Islet precursor cell (in vitro differentiated cells): ENCODE data around the gene INMT.

ENCODE experiments used
- DNase-seq: peaks from one replicate; pipeline ENCODE4 v3.0.0-alpha.2; 2018

Gene INMT

DNA sequence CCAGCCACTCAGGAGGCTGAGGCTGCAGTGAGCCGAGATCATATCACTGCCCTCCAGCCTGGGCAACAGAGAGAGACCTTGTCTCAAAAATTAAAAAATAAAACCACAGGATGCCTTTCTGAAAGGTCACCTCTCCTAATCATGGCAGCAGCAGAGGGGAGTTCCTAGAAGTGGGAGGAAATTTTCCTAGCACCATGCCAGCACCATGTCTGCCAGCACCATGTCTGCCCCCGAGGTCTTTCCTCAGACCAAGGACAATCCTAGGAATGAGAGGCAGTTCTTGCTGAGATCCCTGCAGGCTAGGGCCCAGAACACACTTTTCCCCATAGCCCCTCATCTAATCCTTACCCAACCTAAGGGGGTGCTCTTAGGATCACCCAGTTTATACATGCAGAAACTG, 22.3 kb upstream of the INMT start:
- no peak for DNase-seq

DNA sequence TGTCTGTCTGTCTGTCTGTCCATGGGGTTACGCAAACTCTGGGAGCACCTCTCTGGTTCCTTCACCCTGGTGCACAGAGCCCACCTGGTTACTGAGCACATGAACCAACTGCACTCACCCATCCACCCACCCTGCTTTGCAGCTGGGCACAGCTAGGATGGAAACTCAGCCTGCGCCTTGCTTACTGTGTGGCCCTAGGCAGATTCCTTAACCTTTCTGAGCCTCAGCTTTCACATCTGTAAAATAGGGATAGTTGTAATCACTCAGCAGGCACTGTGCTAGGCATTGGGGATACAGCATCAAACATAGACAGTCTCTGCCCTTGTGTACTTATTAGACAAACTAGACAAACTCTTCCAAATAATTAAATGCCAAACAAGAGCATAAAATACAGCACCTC, 21.8 kb upstream of the INMT start:
- DNase-seq = no peak

DNA sequence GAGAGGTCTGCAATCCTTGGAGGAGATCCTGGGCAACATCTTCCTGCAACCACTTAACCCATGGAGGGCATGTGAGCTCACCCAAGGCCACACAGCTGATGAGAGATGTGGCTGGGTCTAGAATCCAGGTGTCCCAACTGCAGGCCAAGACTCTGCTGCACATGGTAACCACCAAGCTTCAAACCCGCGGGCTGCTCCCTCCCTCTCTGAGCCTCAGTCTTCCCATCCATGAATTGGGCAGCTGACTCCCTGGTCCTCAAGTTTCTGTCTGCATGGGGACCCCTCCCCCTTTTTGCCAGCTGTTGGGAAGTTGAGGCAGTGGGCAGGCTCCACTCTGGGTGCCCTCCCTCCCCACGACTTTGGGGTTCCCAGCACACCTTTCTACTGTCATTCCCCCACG, 20.9 kb upstream of the INMT start:
- no peak for DNase-seq

- no peak for DNase-seq
These were observed 20.4 kb upstream of the INMT start for GRCh38 chr7:30731581-30731980.

- DNase-seq = no peak
These were observed 19.3 kb upstream of the INMT start for GRCh38 chr7:30732606-30733005.

DNA sequence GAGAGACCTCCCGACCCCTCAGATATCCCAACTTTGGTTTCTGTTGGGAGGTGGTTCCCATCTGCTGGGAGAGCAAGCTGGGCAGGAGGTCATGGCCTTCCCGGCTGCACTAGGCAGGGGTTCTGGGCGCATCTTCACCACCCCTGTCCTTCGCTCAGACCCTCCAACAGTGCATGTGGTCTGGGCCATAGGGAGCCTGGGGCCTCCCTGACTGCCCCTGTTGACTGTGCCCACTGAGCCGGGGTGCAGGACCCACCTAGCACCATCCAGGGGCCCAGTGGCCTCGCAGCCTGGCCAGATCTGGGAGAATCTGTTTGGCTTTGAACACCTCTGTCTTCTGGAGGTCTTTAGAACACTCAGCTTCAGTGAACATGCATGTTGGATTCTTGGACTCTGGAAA, 18.7 kb upstream of the INMT start:
- no peak for DNase-seq

DNA sequence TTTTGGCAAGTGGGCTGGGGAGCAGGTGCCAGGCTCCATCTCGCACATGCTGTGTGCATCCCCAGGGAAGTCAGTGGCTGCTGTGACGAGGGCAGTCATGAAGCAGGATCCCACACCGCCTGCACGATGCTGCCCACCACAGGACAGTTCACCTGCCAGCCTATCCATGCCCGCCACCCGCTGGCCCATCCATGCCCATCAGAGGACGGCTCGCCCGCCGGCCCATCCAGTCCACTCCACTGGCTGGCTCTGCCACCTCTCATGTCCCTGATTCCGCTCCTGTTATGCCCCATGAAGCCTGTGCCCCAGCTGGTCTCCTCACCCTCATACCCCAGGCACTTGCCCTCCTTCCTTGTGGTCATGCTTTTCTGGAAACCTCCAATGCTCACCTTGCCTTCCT, 18.2 kb upstream of the INMT start:
- DNase-seq = no peak

GRCh38 chr7:30734497-30734896, 17.4 kb upstream of the INMT start:
- no peak for DNase-seq

- DNase-seq = no peak
These were observed 16.3 kb upstream of the INMT start for GRCh38 chr7:30735631-30736030.

DNA sequence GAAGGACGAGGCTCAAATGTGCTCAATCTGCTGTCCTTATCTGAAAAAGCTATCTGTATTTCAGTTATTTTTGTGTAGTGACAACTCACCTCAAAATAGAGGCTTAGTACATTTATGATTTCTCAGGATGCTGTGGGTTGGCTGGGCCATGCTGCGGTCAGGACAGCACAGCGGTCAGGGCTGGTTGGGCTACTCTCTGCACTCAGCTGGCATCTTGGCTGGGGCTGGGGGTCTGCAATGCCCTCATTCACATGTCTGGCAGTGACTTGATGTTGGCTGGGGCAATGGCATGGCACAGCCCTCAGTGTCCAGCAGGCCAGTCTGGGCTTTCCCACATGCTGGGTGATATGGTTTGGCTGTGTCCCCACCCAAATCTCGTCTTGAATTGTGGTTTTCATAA, 15.6 kb upstream of the INMT start:
- no peak for DNase-seq

GRCh38 chr7:30738026-30738915, 13.7 kb upstream of the INMT start:
- no peak for DNase-seq

- DNase-seq = no peak
These were observed 12.2 kb upstream of the INMT start for GRCh38 chr7:30739691-30740090.

- peak; percentile 88 for DNase-seq
These were observed 11.3 kb upstream of the INMT start for GRCh38 chr7:30740417-30741181.

GRCh38 chr7:30741289-30741688, 10.6 kb upstream of the INMT start:
- no peak for DNase-seq

GRCh38 chr7:30743371-30744074, 8.4 kb upstream of the INMT start:
- peak; percentile 63 for DNase-seq

GRCh38 chr7:30744075-30744417, 7.9 kb upstream of the INMT start:
- no peak for DNase-seq

DNA sequence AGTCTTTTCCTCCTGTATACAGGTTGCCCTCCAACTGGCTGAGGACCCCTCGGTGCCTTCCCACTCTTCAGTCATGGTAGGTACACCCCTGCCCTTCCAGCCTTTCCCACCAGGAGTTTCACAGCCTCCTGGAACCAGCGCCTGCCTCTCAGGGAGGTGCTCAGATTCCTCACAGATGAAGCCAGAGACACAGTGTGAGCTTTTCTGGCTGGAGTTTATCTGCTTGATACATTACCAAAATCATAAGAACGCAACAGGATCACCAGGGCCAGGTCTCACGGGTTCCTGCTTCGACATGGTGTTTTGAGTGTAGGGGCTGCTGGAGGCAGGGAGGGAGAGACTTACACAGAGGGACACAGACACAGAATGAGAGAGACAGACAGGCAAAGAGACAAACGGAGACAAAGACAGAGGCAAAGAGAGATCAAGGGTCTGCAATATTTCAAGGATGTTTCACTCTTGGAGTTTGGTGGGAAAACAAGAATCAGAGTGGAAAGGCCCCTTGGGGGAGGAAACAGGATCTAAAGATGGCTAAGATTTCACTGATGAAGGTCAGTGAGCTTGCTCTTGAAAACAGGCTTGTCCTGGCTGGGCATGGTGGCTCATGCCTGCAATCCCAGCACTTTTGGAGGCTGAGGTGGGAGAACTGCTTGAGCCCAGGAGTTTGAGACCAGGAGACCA, 6.5 kb upstream of the INMT start:
- no peak for DNase-seq

DNA sequence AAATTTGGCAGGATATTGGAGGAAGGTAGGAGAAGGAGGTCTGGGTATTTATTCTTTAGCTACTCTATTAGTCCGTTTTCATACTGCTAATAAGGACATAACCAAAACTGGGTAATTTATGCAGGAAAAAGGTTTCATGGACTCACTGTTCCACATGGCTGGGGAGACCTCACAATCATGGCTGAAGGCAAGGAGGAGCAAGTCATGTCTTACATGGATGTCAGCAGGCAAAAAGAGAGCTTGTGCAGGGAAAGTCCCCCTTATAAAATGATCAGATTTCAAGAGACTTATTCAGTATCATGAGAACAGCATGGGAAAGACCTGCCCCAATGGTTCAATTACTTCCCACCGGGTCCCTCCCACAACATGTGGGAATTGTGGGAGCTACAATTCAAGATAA, 1.9 kb upstream of the INMT start:
- no peak for DNase-seq

GRCh38 chr7:30750683-30751650, 968 bp upstream of the INMT start:
- peak; percentile 77 for DNase-seq

DNA sequence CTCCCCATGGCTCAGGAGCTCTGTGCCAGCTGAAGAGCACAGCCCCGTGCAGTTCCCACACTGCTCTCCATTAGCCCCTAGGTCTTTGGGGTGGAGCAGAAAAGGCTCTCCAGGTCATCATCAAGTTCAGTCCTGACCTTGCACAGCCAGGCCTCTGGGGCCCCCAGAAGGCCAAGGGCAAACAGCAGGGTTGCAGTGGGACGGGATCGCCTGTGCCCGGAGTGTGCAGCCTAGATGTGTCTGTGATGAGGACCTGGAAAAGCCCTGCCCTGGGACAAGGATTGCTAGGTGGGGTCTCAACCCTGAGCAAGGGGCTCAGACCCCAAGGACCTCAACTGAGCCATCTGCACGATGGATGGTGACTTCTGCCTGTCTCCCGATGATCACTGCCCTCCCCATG, 549 bp downstream of the INMT start:
- DNase-seq = no peak

- no peak for DNase-seq
These were observed 1.0 kb downstream of the INMT start for GRCh38 chr7:30752979-30753378.

GRCh38 chr7:30754315-30754877, 2.5 kb downstream of the INMT start:
- DNase-seq = no peak
